Activated CD8-positive, alpha-beta memory T cell treated with anti-CD3 and anti-CD28 coated beads, Interleukin-2, amount 50 U/mL, for 24 hours (primary cell): ENCODE results near the gene HOXC6.

ENCODE experiments used
- DNase-seq: peaks from one replicate; pipeline ENCODE4 v3.0.0-alpha.2; 2020; ENCODE audit errors: extremely low read depth

Gene HOXC6

GRCh38 chr12:54015018-54015931 lies 13.0 kb upstream of the HOXC6 start:
- DNase-seq: no peak

DNA sequence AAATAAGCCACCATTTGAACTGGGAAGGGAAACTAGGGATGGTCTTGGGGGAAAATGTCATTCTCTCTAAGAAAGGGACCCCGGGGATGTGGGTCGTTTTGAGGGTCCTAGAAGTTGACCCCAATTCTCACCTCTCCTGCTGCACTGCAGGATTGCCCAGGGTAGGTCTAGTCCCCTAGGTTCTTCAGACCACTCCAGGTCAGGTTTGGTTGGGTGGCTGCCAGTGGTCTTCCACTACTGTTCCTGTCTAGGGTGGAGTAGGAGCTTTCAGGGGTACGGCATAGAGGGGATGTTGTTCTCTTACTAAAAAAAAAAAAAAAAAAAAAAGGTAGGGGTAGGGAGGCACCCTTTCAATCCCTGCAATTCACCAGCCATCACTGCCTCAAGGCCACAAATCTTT lies 12.2 kb upstream of the HOXC6 start:
- no peak for DNase-seq

DNA sequence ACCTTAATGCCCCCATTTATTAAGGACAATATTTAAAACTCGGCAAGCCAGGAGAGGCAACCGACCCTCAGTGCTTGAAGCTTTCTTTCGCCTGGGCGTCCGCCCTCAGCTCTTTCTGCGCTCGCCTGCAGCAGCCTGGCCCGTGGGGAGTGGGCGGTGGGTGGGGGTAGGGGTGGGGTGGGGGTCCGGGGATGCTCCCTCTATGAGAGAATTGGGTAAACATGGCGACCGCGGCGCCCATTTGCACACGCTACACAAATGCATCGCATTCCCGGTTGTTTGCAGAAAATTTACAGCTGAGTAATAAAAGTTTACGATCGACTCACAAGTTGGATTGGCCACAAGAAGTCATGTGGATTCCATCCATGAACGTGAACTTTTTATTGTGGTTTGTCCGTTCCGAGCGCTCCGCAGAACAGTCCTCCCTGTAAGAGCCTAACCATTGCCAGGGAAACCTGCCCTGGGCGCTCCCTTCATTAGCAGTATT lies 11.7 kb upstream of the HOXC6 start:
- DNase-seq: no peak

- no peak for DNase-seq
Measured at GRCh38 chr12:54017027-54017788, 11.0 kb upstream of the HOXC6 start.

DNA sequence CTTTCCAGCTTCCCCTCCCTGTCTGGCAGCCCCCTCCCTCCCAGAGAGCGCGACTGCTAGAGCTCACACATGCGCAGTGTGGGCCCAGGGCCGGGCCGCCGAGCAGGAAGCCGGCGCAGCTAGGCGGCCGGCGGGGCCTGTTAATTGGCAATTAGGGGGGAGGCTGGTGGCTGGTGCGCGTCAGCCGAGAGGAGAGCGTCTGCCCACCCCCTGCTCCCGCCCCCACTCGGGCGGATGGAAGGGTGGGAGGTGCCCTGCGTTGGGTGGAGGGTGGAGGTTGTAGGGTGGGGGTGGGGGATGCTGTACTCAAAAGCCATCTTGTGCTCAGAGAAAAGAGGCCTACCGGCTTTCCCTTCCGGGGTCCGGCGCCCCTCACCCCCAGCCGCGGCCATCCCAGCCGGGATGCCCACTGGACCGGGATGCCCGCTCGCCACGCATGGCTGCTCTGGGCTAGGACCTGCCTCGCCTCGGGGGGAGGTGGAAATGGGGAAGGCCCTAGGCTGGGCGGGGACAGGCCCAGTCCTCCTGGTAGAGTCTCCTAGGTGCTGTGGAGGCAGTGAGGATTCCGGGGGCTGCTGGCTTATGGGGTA lies 10.3 kb upstream of the HOXC6 start:
- DNase-seq: no peak

GRCh38 chr12:54018468-54018984 lies 9.7 kb upstream of the HOXC6 start:
- no peak for DNase-seq

GRCh38 chr12:54019091-54019811 lies 9.0 kb upstream of the HOXC6 start:
- no peak for DNase-seq

DNA sequence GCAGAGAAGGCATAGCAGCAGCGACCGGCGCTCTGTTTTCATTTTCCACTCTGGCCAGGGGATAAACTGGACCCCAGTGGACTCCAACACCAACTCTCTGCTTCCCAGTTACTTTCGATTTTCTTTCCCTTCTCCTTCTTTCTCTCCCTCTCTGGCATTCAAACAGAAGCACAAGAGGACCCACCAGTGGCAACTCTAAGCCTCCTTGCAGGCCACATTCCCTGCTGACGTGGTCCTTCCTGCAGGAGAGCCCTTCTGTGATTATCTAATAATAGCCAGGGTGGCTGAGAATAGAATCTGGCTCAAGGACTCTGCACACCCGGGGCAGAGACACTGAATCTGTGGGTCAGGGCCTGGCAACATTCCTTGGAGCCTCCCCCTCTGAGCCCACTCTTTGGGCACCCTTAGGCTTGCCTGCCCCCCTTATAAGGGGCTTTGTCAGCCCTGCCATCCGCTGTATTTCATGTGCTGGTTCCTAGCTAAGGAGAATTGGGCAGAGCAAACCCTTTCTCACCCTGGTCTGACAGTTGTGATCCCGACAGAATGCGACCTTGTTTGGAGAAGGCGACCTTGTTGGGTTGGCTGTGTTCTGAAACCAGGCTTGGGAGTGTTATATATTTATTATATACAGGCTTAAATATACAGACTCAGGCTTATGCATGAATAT lies 8.2 kb upstream of the HOXC6 start:
- DNase-seq: no peak

DNA sequence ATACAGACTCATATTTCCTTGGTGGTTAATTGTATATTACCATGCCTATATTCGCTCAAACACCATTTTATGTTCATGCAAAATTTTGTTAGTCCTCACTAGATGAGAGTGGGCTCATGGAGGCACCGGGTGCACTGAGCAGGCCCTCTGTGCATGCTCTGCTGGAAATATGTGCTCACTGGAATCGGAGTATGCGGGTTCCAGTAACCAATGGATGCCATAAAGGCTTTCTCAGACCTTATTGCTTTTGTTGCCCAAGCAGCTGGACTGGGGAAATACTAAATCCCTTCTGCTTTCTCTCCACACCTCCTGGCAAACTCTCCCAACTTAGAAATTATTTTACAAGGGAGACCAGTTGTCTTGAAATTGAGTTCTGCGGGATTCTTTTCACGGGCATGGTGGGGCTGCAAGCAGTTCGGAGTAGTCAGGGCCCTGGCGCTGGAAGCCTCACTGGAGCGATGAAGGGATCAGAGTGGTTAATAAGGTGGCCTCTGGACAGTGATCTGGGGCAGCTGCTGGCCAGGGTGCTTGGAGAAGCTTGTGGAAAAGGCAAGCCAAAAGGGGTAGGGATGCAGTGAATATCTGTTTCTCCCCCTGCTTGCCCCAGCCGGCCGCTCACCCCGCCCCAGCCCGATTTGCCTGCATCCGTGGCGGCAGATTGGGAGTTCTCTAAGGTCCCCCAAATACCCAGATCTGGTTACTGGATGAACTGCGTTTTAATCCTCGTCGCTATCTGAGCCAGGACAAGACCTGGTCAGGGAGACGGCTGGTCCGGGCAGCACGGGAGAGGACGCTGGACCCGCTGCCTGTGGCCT lies 7.4 kb upstream of the HOXC6 start:
- no peak for DNase-seq

- DNase-seq: no peak
Measured at GRCh38 chr12:54021432-54022013, 6.7 kb upstream of the HOXC6 start.

- no peak for DNase-seq
Measured at GRCh38 chr12:54022960-54023884, 5.0 kb upstream of the HOXC6 start.

- DNase-seq: no peak
Measured at GRCh38 chr12:54024127-54024526, 4.1 kb upstream of the HOXC6 start.

DNA sequence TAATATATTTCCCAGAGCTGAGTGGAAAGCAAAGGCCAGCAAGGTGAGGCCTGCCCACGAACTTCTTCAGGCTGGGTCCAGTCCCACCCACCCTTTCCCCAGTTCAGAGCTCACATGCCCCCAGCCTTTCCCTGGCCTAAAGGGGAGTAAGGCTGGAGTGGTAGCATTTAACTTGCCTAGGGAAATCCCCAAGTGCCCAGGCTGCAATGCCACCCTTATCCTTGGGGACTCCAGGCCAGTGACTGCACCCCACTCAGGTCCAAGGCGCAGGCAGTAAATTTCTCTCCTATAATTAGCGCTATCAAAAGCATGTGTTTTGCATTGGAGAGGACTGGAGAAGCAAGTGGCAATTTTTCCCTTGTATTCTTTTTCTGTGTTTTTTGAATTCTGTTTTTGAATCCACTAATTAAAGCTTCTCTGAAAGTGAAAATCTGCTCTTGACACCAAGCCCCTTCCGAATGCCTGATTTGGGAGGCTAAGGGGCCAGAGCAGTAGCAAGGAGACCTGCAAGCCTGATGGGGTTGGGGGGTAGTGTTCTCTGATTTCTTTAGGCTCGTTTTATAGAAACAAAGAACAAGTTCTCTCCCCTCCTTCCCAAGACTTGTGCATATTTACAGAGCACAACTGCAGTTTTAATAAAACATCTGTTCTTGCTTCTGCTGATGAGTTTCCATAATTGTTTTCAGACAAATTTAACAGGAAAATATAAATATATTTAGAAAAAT lies 3.5 kb upstream of the HOXC6 start:
- no peak for DNase-seq

- DNase-seq: no peak
Measured at GRCh38 chr12:54025499-54026405, 2.5 kb upstream of the HOXC6 start.

GRCh38 chr12:54026640-54027441 lies 1.4 kb upstream of the HOXC6 start:
- no peak for DNase-seq

DNA sequence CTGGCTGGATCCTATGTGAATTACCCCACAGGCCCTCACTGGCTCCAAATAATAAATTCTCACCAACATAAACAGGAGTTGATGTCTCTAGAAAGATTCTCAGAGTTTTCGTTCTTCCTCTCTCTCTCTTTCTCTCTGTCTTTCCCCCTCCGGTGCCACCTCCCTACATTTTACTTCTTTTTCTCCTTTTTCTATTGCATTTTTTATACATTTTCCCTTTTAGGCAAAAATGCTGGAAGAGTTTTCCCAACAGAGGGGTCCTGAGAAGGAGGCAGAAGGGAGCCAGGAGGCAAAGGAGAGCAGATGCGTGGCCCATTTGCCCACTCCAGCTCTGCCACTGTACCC lies 826 bp upstream of the HOXC6 start:
- no peak for DNase-seq
